ENCODE data around the gene BICRAL.
"Not testable (repeated sequence)": the region's sequence is repeated elsewhere in the genome, so short reads cannot be mapped to it uniquely, and the experiment has no call there.

Gene BICRAL

DNA sequence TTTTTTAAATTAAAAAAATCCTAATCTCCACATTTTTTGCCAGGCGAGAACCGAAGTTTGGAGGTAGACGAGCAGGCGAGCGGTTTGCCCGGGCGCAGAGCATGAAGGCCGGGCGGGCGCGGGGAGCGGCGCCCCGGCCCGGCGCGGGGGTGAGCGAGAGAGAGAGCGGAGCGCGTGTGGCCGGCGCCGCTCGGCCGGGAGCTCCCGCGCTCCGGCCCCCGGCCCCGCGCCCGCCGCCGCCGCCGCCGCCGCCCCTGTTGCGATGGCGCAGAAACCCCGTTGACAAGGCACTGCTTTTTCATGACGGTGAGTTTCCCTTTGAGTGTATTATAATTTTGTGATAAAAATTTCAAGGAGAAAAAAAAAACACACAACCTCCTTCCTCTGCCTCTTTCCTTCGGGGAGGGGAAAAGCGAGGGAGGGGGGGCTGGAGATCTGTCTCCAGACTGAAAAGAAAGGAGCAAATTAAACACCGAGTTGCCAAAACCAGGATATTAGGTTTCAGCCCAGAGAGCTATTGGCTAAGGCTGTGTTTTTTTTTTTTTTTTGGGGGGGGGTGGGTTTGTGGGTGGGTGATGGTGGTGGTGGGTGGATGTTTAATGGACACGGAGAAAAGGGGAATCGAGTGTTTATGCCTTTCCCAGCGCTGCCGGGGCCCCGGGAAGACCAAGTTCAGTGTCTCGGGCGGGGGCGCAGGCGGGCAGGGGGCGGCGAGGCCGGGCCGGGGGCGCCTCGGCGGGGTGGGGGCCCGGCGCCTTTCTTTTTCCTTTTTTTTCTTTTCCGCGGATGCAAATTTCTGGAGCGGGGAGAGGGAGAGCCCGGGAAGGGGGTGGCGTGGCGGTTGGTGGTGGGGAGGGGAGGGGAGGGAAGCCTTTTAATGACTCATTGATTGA lies at the start of gene BICRAL:
TSS of gene BICRAL (plus strand) at position 257 of the 893 bp plus-strand sequence. CDS start 39,971 bp downstream, outside the sequence.
- DNase-seq (ENCODE audit: low read depth, low spot score), result no peak

- DNase-seq (ENCODE audit: low read depth, low spot score), result not testable (repeated sequence)
Measured at GRCh38 chr6:42733867-42734481, 47.9 kb upstream of the BICRAL start.

DNA sequence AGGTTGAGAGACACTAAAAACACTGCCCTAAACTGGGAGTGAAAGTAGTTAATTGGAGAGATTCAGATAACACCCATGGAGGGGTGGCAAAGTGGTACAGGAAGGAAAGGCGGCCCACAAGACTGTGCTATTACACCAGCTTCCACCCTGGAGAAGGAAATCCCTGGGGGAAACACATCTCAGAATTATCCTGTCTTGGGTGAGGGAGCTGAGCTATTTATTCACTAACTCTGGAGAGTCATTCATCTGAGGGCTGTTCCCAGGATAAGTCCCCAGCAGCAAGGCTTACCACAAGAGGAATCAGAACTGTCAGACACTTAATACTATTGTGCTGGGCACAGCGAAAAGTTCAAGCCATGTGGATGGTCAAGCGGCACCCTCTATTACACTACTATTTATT lies 45.9 kb upstream of the BICRAL start:
- no peak for DNase-seq (ENCODE audit: low read depth, low spot score)

DNA sequence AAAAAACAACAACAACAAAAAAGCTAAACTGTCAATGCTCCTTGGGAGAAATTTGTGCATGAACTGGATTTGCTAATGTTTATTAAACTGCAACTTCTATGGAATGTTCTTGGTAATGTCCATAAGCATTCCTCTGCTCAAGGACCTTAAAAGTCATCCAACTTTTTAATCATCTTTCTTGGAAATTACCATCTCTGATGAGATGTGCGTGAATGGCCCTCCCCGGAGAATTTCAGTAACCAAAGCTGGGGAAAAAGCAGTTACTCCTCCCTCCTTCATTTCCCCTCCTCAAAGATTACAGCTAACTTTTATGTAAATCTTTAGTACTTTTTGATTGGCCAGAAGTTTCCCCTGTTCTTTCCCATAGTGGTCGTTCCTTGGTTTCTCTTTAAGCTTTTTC lies 41.1 kb upstream of the BICRAL start:
- DNase-seq (ENCODE audit: low read depth, low spot score), result no peak

GRCh38 chr6:42742116-42742894 lies 39.5 kb upstream of the BICRAL start:
- DNase-seq (ENCODE audit: low read depth, low spot score), result no peak

DNA sequence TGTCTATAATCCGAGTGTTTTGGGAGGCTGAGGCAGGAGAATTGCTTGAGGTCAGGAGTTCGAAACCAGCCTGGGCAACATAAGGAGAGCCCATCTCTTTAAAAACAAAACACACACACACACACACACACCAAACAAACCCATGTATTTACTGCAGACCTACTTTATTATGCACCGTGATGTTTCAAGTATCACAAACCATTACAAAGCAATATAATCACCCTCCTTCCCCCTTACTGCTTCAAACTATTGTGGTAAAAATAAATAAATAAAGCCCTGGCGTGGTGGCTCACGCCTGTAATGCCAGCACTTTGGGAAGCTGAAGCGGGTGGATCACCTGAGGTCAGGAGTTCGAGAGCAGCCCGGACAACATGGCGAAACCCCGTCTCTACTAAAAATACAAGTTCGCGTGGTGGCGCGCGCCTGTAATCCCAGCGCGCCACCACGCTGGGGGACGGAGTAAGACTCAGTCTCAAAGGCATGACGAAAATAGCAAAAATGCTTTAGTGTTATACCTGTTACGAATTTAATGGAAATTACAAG lies 37.4 kb upstream of the BICRAL start:
- no peak for DNase-seq (ENCODE audit: low read depth, low spot score)

GRCh38 chr6:42745083-42745639 lies 36.7 kb upstream of the BICRAL start:
- DNase-seq (ENCODE audit: low read depth, low spot score), result no peak

- DNase-seq (ENCODE audit: low read depth, low spot score), result peak; percentile 91
Measured at GRCh38 chr6:42745640-42746462, 36.0 kb upstream of the BICRAL start, which contains the start of gene TBCC. TBCC (minus strand) TSS chr6:42746103; CDS start chr6:42746073, 30 bp downstream.

GRCh38 chr6:42746463-42747391 lies 35.1 kb upstream of the BICRAL start:
- peak; percentile 74 for DNase-seq (ENCODE audit: low read depth, low spot score)

DNA sequence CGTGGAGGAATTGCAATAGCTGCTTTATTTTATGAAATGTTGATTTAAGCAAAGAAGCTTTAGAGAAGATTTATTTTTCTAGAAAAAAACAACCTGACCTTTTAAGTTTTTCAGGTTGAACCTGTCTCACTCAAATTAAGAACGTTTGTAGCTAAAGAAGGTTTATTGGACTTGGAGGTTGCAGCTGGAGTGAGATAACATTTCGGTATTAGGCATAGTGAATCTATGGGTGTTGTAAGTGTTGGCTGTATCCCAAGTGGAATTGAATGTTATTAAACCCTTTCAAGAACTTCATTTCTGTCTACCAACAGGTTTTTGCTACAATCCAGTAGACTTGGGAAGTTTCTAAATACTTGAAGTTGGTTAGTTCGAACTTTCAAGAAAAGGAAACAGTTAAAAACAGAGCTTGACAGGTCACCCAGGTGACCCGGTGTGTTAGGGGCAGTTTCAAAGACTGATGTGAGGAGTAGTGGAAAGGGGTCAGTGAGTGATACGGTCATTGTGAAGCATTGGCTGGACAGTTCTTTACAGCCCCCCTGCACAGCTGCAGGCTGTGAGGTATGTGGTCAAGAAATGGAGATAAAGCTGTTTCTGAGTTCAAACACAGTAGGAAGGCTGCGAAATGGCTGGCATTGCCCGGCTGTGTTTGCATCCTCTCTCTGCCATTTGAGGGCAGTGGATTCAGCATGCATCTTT lies 33.5 kb upstream of the BICRAL start:
- no peak for DNase-seq (ENCODE audit: low read depth, low spot score)

GRCh38 chr6:42751055-42751454 lies 30.8 kb upstream of the BICRAL start:
- no peak for DNase-seq (ENCODE audit: low read depth, low spot score)

- no peak for DNase-seq (ENCODE audit: low read depth, low spot score)
Measured at GRCh38 chr6:42754759-42755158, 27.1 kb upstream of the BICRAL start.

- DNase-seq (ENCODE audit: low read depth, low spot score), result no peak
Measured at GRCh38 chr6:42756722-42757121, 25.1 kb upstream of the BICRAL start.

- no peak for DNase-seq (ENCODE audit: low read depth, low spot score)
Measured at GRCh38 chr6:42758756-42759430, 23.0 kb upstream of the BICRAL start.

GRCh38 chr6:42761287-42762067 lies 20.4 kb upstream of the BICRAL start:
- DNase-seq (ENCODE audit: low read depth, low spot score), result no peak

- no peak for DNase-seq (ENCODE audit: low read depth, low spot score)
Measured at GRCh38 chr6:42762426-42762859, 19.4 kb upstream of the BICRAL start.

GRCh38 chr6:42762950-42763349 lies 18.9 kb upstream of the BICRAL start:
- DNase-seq (ENCODE audit: low read depth, low spot score), result no peak
